HG03558 (cell line): ENCODE measurements around the gene TSGA10IP.

Experiments
- ATAC-seq: cut with Tn5 transposase; IDR thresholded peaks from one replicate; pipeline ENCODE4 v1.9.1; 2021; ENCODE audit warnings: moderate number of reproducible peaks; ENCODE audit not compliant: unreplicated experiment; ENCODE audit errors: extremely low read depth

Gene TSGA10IP

DNA sequence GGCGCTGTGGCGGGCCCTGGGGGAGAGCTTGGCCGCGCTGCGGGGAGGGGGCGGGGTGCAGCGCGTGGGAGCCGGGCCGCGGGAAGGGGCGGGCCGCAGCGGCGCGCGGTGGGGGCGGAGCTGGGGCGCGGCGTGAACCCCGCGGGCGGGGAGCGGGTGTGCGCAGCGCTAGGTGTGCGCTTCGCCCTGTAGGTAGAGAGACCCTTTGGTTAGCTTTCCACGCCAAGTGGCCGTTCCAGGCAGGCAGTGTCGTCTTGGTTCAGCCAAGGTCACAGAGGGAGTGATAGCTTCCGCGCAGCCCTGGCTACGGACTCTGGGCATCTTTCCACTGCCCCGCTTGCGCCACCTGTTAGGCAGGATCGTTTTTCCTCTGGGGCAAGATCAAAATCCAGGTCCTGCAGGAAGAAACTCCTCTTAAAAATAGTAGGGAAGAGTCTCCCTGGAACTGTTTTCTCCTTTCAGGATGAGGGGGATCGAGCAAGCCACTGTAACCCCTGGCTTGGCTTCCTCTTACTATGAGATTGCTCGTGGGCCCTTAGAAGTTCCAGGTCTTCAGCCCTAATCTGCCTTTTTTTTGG lies 57.5 kb downstream of the TSGA10IP start:
- ATAC-seq, result no peak

DNA sequence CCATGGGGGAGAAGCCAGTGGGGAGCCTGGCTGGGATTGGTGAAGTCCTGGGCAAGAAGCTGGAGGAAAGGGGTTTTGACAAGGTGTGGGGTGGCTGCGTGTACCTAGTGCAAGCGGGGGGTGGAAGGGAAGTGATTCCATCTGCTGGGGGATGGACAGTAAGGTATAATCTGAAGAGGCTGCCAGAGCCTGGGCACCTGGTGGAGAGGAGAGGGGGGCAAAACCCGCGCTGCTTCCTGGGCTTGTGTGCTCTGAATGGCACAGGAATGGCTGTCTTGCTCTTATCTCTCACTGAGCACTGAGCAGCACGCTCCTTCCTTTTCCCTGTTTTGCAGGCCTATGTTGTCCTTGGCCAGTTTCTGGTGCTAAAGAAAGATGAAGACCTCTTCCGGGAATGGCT lies 58.0 kb downstream of the TSGA10IP start:
- no peak for ATAC-seq

DNA sequence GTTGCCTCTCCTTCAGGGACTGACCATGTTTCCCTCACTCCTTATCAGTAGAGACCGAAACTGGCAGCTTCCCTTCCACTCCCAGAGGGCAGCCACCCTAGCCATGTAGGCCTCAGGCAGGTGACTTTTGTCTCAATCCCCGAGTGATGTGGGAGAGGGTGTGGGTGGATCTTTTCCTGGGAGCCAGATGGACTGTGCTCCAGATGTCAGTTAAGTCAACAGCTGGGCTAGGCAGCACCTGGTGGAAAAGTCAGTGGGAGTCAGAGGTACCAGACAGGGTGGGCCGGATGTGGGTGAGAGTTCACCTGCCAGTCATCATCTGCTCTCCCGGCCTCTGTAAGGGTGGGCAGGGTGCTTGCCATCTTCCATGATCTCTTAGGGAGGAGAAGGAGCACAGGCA lies 58.9 kb downstream of the TSGA10IP start:
- no peak for ATAC-seq

DNA sequence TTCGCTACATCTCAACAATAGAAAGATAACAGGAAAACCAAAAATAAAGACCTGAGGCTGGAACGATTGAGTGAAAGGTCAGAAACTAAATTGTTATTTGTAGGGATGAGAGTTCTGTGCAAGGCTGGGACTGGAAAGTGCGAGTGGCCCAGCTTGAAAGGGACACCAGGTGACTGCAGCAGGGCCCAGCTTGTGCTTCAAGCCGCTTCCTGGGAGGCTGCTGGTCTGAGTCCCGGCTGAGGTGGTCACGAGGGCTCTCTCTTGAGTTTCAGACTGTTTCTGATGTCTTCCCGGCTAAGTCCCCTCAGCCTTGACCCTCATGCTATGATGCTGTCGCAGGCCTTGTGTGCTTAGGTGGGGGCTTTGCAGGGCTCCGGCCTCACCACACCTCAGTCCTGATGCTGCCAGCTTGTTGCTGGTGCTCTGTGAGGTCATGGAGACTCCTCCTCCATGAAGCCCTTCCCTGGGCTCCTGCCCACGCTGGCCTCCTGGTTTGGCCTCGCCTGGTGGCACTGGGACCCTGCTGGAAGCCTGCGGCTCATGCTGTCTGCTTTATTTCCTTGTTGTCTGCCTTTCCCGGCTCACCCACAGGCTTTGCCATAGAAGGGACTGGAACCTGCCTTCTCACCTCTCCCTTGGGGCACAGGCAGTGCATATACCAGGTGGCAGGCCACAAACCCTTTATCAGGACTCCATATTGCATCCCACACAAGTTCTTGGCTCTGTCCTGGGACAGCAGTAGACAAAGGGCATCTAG lies 61.0 kb downstream of the TSGA10IP start:
- no peak for ATAC-seq

DNA sequence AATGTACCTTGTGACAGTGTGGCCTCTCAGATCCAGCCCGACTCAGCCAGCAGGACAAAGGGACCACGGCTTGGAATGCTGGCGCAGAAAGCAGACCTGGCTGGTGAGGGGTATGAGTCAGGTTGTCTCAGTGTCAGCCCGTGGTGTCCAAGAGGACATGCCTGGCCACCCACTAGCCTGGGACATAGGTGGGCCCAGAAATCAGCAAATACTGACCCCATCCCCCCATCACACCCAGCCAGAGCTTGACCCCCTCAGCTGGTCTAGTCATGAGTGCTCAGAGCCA lies 61.6 kb downstream of the TSGA10IP start:
- no peak for ATAC-seq

DNA sequence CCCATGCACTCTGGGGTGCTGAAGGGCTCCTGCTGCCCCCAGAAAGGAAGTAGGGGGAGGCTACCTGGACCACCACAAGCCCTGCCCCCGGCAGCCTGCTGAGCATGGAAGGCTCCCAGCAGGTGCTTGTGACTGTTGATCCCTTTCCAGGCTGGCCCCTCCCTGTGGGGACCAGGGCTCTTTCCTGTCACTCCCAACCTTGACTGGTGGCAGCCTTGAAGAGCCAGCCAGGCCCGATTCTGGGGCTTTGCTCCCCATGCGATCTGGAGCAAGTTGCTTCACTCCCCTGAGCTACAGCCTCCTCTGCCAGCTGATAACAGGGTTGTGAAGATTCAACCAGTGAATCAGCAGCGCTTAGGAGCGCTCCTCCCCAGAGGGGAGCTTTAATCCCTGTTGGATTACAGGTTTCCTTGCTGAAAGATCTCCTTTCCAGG lies 61.9 kb downstream of the TSGA10IP start:
- ATAC-seq, result no peak

DNA sequence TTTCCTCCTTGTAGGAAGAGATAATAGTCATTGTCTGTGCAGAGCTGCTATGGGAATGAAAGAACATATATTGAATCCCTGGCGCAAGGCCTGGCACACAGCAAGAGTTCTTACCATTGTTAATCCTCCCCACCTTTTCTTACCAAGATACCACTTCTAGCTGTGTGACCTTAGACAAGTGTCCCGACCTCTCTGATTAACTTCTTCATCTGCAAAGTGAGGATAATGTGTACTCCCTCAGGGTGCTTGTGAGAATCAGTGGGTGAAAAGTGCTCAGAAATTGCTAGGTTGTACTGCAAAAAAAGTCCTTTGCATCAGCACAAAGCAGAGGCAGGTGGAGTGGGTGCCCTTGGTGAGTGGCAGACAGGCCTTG lies 62.8 kb downstream of the TSGA10IP start:
- no peak for ATAC-seq

DNA sequence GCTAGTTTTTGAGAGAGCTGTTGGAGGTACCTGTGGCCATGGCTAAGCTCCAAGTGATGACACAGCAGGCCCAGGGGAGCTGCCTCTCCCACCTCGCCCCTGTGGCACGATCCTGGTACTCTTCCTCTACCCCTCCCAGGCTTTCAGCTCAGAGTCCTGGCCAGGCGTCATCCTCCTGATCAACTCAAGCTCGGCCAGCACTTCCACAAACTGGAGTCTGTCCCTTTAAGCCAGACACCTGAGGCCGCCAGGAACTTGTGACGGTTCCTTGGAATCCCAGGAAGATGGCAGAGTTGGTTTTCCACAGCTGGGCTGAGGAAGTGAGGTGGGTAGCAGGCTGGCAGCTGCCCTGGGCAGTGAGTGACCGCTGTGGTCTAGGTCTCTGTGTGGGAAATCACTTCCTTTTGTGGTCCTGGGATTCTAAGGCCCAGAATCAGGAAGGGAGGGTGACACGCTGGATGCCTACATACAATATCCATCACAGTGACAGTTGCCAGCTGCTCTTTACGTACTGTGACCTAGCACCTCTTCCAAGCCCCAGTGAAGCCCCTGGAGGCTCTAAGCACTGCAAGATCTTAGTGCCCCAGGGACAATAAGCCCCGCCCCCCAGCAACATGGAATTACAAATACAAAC lies 63.3 kb downstream of the TSGA10IP start:
- no peak for ATAC-seq
